ENCODE data around the gene PARD3B. TPM values are rescaled to one million over a fixed set of nuclear protein-coding genes. Genes with fewer than 3 reads are reported as not detected.

The PARD3B gene
- total RNA-seq, 4 donors from 2014 or later, result 27.8 to 39.3 (median 33.7) TPM

DNA sequence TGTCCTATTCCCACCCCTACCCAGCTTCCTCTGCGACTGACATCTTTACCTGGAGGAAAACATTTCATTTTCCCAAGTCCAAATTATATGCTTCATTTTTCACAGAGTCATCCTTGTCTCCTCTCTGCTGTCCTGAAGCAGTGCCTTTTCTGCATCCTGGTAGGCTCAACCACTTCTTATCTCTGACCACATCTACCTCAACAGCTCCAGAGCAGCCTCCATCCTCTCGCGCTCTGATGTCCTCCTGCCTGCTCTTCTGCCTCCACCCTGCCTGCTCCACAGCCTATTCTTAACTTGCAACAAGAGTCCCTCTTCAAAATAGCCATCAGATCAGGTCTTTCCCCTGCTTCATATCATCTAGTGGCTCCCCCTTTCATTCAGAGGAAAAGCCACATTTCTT lies 457.1 kb downstream of the PARD3B start:
- ATAC-seq (ENCODE audit: low FRiP score) (no peak), DNase-seq (ENCODE audit: low spot score) (no peak)
- TF ChIP-seq, protein P1, sequence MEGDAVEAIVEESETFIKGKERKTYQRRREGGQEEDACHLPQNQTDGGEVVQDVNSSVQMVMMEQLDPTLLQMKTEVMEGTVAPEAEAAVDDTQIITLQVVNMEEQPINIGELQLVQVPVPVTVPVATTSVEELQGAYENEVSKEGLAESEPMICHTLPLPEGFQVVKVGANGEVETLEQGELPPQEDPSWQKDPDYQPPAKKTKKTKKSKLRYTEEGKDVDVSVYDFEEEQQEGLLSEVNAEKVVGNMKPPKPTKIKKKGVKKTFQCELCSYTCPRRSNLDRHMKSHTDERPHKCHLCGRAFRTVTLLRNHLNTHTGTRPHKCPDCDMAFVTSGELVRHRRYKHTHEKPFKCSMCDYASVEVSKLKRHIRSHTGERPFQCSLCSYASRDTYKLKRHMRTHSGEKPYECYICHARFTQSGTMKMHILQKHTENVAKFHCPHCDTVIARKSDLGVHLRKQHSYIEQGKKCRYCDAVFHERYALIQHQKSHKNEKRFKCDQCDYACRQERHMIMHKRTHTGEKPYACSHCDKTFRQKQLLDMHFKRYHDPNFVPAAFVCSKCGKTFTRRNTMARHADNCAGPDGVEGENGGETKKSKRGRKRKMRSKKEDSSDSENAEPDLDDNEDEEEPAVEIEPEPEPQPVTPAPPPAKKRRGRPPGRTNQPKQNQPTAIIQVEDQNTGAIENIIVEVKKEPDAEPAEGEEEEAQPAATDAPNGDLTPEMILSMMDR (IDR thresholded peaks at IDR 0.05), result no peak

DNA sequence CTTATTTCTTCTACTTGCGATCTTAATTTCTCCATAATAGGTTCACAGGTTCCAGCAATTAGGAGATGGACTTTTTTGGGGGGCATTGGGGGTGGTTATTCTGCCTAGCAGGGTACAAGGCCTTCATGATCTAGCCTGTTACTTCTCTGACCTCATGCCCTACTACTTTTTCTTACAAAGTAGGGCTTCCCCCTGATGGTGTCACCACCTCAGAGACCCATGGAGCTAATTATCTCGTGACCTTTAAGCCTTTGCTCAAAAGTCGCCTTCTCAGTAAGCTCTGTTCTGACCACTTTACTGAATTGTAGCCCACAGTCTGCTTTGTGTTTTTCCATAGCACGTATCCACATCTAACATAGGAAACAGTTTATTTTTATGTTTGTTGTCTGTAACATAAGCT lies 458.0 kb downstream of the PARD3B start:
- DNase-seq (ENCODE audit: low spot score) (no peak), ATAC-seq (ENCODE audit: low FRiP score) (no peak)
- TF ChIP-seq, protein P1 (IDR thresholded peaks at IDR 0.05), result no peak

DNA sequence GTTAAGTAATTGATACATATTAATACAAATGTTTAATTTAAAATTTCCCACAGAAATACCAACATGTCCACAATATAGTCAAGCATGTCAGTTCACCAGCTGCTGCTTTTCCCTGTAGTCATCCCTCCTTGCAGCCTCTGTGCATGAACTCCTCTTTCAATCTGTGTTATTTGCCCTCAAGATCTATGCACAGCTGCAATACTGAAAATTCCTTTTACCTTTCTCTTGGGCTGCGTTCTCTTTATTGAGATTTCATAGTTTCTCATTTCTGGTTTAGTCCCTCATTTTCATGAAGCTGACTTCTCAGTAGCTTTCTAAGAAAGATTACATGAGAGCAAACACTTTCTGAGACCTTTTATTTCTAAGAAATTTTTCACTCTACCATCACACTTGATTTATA lies 464.9 kb downstream of the PARD3B start:
- no peak for DNase-seq (ENCODE audit: low spot score)
- TF ChIP-seq, protein P1 (IDR thresholded peaks at IDR 0.05), result no peak
- ATAC-seq (ENCODE audit: low FRiP score), result no peak

DNA sequence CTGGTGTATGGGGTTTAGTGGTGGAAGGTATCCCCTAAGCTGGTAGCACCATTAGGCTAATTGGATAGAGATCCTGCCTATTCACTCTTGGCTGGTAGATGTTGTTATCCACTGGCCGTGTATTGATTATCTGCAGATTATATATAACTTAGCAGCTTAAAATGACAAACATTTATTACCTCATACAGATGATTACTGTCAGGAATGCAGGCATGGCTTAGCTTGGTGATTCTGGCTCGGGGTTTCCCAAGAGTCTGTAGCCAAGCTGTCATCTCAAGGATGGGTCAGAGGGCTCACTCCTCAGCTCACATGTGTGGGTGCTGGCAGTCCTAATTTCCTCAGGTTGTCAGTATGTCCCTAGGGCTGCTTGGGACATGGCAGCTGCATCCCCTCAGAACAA lies 465.8 kb downstream of the PARD3B start:
- no peak for ATAC-seq (ENCODE audit: low FRiP score)
- TF ChIP-seq, protein P1 (IDR thresholded peaks at IDR 0.05), result no peak
- no peak for DNase-seq (ENCODE audit: low spot score)

DNA sequence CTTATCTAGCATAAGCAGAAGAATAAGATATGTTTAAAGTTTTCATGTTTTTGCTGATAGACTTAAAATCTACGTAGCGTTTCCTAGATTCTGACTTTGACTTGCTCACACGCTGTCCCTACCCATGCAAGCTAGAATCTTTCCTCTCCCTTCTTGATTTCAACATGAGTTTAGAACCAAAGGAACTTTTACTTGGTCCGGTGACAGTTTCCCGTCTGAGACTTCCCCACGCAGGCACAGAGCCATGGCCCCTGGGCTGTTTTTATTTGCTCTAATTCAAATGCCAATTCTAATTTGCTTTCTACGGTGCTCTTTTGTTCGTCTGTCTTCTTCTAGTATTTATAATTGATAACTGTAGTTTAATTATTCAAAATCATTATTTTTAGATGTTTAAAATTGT lies 467.7 kb downstream of the PARD3B start:
- ATAC-seq (ENCODE audit: low FRiP score), result no peak
- DNase-seq (ENCODE audit: low spot score), result no peak
- TF ChIP-seq, protein P1 (IDR thresholded peaks at IDR 0.05), result no peak

DNA sequence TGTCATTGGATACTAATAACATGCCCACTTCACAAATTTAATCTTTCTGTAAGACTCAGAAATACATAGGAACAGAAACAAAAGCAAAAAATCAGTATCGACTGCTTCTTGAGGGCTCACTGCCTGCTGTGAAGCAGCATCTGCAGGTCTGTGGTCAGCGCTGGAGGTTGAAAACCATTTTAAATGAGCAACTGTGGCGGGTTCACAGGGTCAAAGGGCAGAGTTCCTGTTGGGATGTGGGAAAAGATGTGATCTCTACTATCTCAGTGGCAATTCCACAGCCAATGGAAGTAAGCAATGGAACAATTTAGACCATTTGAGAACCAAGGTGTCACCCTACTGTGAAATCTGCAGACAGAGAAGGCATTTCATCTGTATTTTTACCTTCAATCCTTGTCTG lies 468.3 kb downstream of the PARD3B start:
- DNase-seq (ENCODE audit: low spot score), result no peak
- TF ChIP-seq, protein P1 (IDR thresholded peaks at IDR 0.05), result no peak
- ATAC-seq (ENCODE audit: low FRiP score), result no peak

DNA sequence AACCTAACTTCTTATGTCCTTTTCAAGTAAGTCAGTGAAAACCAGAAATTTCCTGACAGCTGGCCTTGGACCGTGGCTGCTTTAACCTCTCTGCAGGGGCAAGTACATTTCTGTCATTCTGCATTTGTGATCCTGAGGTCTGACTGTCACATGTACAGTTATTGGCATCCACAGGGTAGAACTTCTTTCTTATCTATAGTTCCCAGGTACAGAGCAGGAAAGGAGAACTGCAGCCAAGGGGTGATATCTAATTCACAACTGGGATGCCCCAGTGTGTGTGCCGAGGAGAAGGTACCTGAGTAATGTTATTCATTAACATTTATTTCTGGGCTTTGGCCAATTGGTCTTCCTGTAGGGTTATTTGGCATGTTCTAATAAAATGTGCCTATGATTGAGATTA lies 468.9 kb downstream of the PARD3B start:
- TF ChIP-seq, protein P1 (IDR thresholded peaks at IDR 0.05), result no peak
- no peak for ATAC-seq (ENCODE audit: low FRiP score)
- DNase-seq (ENCODE audit: low spot score), result no peak

All from omental fat pad (tissue), 4 donors.